GM12865 (cell line): ENCODE measurements around the gene PGLYRP3.

Experiments used
- DNase-seq: peaks from one replicate; pipeline ENCODE4 v3.0.0; 2010; ENCODE audit warnings: low read depth
- H3K4me3 ChIP-seq: 2 replicates; pipeline ENCODE4 v1.5.1; 2011; ENCODE audit warnings: mild to moderate bottlenecking, low read depth, low read length, control low read depth
- CTCF ChIP-seq: IDR thresholded peaks from 2 replicates; pipeline ENCODE4 v1.5.1; 2011; ENCODE audit warnings: low read length, control low read depth, low read depth, inconsistent platforms; ENCODE audit not compliant: insufficient read depth; ENCODE audit errors: missing control alignments

Gene PGLYRP3

DNA sequence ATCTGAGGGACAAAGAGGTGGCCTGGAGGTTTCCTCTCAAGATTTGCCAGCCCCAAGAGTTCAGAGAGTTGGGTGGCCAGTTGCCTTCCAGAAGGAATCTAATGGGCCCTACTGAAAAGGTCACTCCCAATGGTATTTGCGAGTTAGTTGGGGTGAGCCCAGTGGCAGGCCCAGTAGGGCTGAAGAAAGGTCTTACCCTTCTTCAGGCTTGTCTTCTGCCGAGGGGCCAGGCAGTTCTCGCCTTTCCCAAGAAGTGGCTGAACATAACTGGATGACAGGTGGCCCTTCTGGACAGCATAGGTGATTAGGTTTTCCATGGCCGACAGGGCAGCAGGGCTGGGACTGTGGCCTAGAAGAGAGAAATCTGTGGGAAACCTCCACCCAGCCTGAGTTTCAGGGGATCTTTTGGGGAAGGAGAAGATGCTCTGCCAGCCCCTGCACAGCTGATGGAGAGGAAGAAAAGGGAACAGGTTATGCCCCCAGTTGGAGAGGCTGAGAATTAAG, 28.7 kb upstream of the PGLYRP3 start:
- DNase-seq = no peak
- H3K4me3 ChIP-seq = peak overlapping the region; percentile 29; the same call in 1 of the 2 replicates
- TF ChIP-seq CTCF = no peak

GRCh38 chr1:153340356-153340755, 27.6 kb upstream of the PGLYRP3 start:
- no peak overlapping the region for H3K4me3 ChIP-seq
- TF ChIP-seq CTCF = no peak
- no peak for DNase-seq

GRCh38 chr1:153339802-153340201, 27.1 kb upstream of the PGLYRP3 start:
- TF ChIP-seq CTCF = no peak
- no peak for DNase-seq
- no peak overlapping the region for H3K4me3 ChIP-seq

DNA sequence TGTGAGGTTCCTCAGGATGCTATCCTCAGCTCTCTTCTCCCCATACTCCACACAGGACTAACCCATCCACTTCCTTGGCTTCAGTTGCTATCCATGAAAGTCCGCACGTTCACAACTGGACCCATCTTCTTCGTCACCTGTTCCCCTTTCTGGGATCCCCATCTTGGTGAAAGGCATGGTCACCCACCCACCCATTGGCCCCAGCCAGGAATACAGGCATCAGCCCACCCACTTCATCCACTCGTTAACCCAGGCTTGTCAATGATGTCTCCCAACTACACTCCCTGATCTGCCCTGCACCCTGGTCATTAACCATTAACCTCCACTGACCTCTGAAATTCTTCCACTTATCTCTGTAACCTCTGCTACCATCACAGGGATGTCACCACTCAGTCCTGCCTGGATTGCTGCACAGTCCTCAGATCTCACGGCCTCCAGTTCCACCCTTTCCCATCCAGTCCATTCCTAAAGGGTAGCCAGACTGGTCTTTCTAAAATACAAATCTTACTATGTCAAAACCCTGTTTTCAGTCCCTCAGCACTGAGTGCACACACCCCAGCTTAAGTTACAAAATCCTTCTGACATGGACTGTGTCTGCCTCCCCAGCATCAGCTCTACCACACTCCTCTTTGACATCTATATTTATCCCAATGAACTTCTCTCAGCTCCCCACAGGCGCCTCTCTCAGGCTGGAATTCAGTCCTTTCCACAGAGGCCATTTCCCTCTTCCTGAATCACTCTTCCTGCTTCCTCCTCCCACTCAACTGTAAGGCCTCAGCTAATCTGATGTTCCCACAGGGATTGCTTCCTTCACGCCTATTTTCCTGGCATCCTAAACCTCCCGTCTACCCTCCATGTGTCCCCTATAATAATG, 25.5 kb upstream of the PGLYRP3 start:
- TF ChIP-seq CTCF = no peak
- DNase-seq = no peak
- H3K4me3 ChIP-seq = no peak overlapping the region

GRCh38 chr1:153336650-153337049, 23.9 kb upstream of the PGLYRP3 start:
- no peak overlapping the region for H3K4me3 ChIP-seq
- DNase-seq = no peak
- no peak for TF ChIP-seq CTCF

DNA sequence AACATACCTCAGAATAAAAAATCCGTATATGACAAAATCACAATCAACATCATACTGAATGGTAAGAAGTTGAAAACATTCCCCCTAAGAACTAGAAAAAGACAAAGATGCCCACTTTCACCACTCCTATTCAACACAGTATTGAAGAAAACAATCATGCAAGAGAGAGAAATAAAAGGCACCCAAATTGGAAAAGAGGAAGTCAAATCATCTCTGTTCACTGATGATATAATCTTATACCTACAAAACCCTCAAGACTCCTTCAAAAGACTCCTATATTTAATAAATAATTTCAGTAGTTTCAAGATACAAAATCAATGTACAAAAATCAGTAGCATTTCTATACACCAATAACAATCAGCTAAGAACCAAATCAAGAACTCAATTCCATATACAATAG, 21.1 kb upstream of the PGLYRP3 start:
- TF ChIP-seq CTCF = no peak
- no peak overlapping the region for H3K4me3 ChIP-seq
- no peak for DNase-seq

DNA sequence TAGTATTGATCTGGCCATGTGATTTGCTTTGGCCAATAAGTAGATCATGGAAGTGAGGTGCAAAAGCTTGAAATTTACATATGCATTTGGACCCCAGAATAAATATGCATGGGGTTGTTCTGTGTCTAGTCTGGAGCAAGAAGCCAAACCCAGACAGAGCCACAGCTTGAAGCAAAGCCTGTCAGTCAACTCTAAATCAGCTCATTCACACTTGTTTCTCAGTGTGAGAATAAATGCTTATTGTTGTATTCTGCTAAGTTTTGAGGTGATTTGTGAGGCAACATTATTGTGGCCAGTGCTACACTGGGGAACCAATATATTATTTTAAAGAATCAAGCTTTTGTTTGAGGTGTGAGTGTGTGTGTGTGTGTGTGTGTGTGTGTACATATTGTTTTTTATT, 12.2 kb upstream of the PGLYRP3 start:
- no peak for DNase-seq
- H3K4me3 ChIP-seq = no peak overlapping the region
- TF ChIP-seq CTCF = no peak
